ENCODE measurements around the gene ZDHHC7.

ZDHHC7 gene

GRCh38 chr16:84996365-84996764, 15.0 kb downstream of the ZDHHC7 start:
- Histone ChIP-seq H3K79me2 (ENCODE audit: low read length) (peaks cover 50% of the 10 kb centered on the region), H3K27ac (ENCODE audit: low read length) (no peak overlapping the region), H3K9me3 (ENCODE audit: insufficient read depth, low read length) (no peaks in the 10 kb centered on the region), H3K4me3 (ENCODE audit: low read length) (no peak overlapping the region), H3K4me1 (ENCODE audit: low read length) (peaks cover 8% of the 10 kb centered on the region; the same call in 1 of the 2 replicates), H3K4me2 (ENCODE audit: low read length) (no peak overlapping the region), H3K27me3 (ENCODE audit: low read depth, low read length) (no peaks in the 10 kb centered on the region), H3K9ac (ENCODE audit: low read length) (no peak overlapping the region), H4K20me1 (ENCODE audit: insufficient read depth, low read length) (0 out of 2 replicates have a peak, but pooled peaks cover 12% of the 10 kb centered on the region), H3K36me3 (replicated peaks; ENCODE audit: low read depth, low read length) (peaks cover 18% of the 10 kb centered on the region), H2AFZ (ENCODE audit: low read depth, low read length) (no peak overlapping the region)
- TF ChIP-seq EZH2phosphoT487 (IDR thresholded peaks at IDR 0.05; ENCODE audit: low read depth) (no peak), CTCF (IDR thresholded peaks at IDR 0.05; ENCODE audit: low read depth, low read length) (no peak)

GRCh38 chr16:84995663-84996062, 15.7 kb downstream of the ZDHHC7 start:
- 0 out of 2 replicates have a peak, but pooled peaks cover 11% of the 10 kb centered on the region for H4K20me1 ChIP-seq (ENCODE audit: insufficient read depth, low read length)
- TF ChIP-seq EZH2phosphoT487 (IDR thresholded peaks at IDR 0.05; ENCODE audit: low read depth) (no peak), CTCF (IDR thresholded peaks at IDR 0.05; ENCODE audit: low read depth, low read length) (no peak)
- no peak overlapping the region for H3K9ac ChIP-seq (ENCODE audit: low read length)
- H3K27ac ChIP-seq (ENCODE audit: low read length), result no peak overlapping the region
- no peak overlapping the region for H3K4me3 ChIP-seq (ENCODE audit: low read length)
- no peak overlapping the region for H3K4me2 ChIP-seq (ENCODE audit: low read length)
- peaks cover 44% of the 10 kb centered on the region for H3K79me2 ChIP-seq (ENCODE audit: low read length)
- no peak overlapping the region for H2AFZ ChIP-seq (ENCODE audit: low read depth, low read length)
- H3K36me3 ChIP-seq (replicated peaks; ENCODE audit: low read depth, low read length), result peaks cover 22% of the 10 kb centered on the region
- peaks cover 8% of the 10 kb centered on the region; the same call in 1 of the 2 replicates for H3K4me1 ChIP-seq (ENCODE audit: low read length)
- H3K9me3 ChIP-seq (ENCODE audit: insufficient read depth, low read length), result no peaks in the 10 kb centered on the region
- no peaks in the 10 kb centered on the region for H3K27me3 ChIP-seq (ENCODE audit: low read depth, low read length)

GRCh38 chr16:84993926-84994325, 17.4 kb downstream of the ZDHHC7 start:
- TF ChIP-seq CTCF (IDR thresholded peaks at IDR 0.05; ENCODE audit: low read depth, low read length) (no peak), EZH2phosphoT487 (IDR thresholded peaks at IDR 0.05; ENCODE audit: low read depth) (no peak)
- H3K79me2 ChIP-seq (ENCODE audit: low read length), result peaks cover 27% of the 10 kb centered on the region
- no peak overlapping the region for H3K4me2 ChIP-seq (ENCODE audit: low read length)
- no peak overlapping the region for H3K27ac ChIP-seq (ENCODE audit: low read length)
- no peaks in the 10 kb centered on the region for H3K9me3 ChIP-seq (ENCODE audit: insufficient read depth, low read length)
- peaks cover 27% of the 10 kb centered on the region for H3K36me3 ChIP-seq (replicated peaks; ENCODE audit: low read depth, low read length)
- H3K4me3 ChIP-seq (ENCODE audit: low read length), result no peak overlapping the region
- no peak overlapping the region for H2AFZ ChIP-seq (ENCODE audit: low read depth, low read length)
- no peaks in the 10 kb centered on the region for H3K27me3 ChIP-seq (ENCODE audit: low read depth, low read length)
- peaks cover 8% of the 10 kb centered on the region; the same call in 1 of the 2 replicates for H3K4me1 ChIP-seq (ENCODE audit: low read length)
- no peaks in the 10 kb centered on the region for H4K20me1 ChIP-seq (ENCODE audit: insufficient read depth, low read length)
- no peak overlapping the region for H3K9ac ChIP-seq (ENCODE audit: low read length)

GRCh38 chr16:84992717-84993075, 18.6 kb downstream of the ZDHHC7 start:
- Histone ChIP-seq H3K27ac (ENCODE audit: low read length) (no peak overlapping the region), H3K9ac (ENCODE audit: low read length) (no peak overlapping the region), H3K4me3 (ENCODE audit: low read length) (no peak overlapping the region), H2AFZ (ENCODE audit: low read depth, low read length) (no peak overlapping the region), H3K4me1 (ENCODE audit: low read length) (peaks cover 8% of the 10 kb centered on the region; the same call in 1 of the 2 replicates), H3K27me3 (ENCODE audit: low read depth, low read length) (no peaks in the 10 kb centered on the region), H3K4me2 (ENCODE audit: low read length) (no peak overlapping the region), H3K36me3 (replicated peaks; ENCODE audit: low read depth, low read length) (peaks cover 27% of the 10 kb centered on the region), H3K79me2 (ENCODE audit: low read length) (peaks cover 16% of the 10 kb centered on the region), H4K20me1 (ENCODE audit: insufficient read depth, low read length) (no peaks in the 10 kb centered on the region), H3K9me3 (ENCODE audit: insufficient read depth, low read length) (no peaks in the 10 kb centered on the region)
- no peak for TF ChIP-seq CTCF (IDR thresholded peaks at IDR 0.05; ENCODE audit: low read depth, low read length)
- no peak for TF ChIP-seq EZH2phosphoT487 (IDR thresholded peaks at IDR 0.05; ENCODE audit: low read depth)
